HEK293T (cell line): ENCODE data around the gene SSH2.

Experiments
- CTCF ChIA-PET: fragments of 350-600 bp; formaldehyde crosslinking; extraction: SDS; loops from one replicate; lab custom pipeline; 2021; ENCODE audit warnings: antibody characterized with exemption, inconsistent platforms; lab: Yijun Ruan, JAX
- POLR2A ChIA-PET: fragments of 350-600 bp; formaldehyde crosslinking; extraction: SDS; loops from one replicate; lab custom pipeline; 2020; ENCODE audit warnings: antibody characterized with exemption, inconsistent platforms; lab: Yijun Ruan, JAX
- DNase-seq: peaks from one replicate; pipeline ENCODE4 v3.0.0; 2012; ENCODE audit warnings: mixed read lengths; ENCODE audit errors: extremely low spot score
- ARNT ChIP-seq: fragments of 450-650 bp; IDR thresholded peaks from 2 replicates; pipeline ENCODE4 v1.6.1; 2017; ENCODE audit warnings: mild to moderate bottlenecking
- BHLHE40 ChIP-seq: fragments of 450-650 bp; IDR thresholded peaks from 2 replicates; pipeline ENCODE4 v1.6.1; 2016; ENCODE audit warnings: mild to moderate bottlenecking, moderate library complexity, borderline replicate concordance
- CTBP1 ChIP-seq: fragments of 450-650 bp; IDR thresholded peaks from 2 replicates; pipeline ENCODE4 v1.6.1; 2016; ENCODE audit warnings: borderline replicate concordance
- ELF4 ChIP-seq: fragments of 450-650 bp; IDR thresholded peaks from 2 replicates; pipeline ENCODE4 v1.6.1; 2017; ENCODE audit warnings: antibody characterized with exemption
- FOXA1 ChIP-seq: fragments of 450-650 bp; IDR thresholded peaks from 2 replicates; pipeline ENCODE4 v1.6.1; 2016; ENCODE audit warnings: mild to moderate bottlenecking
- FOXK2 ChIP-seq: fragments of 450-650 bp; IDR thresholded peaks from 2 replicates; pipeline ENCODE4 v1.6.1; 2016; ENCODE audit warnings: mild to moderate bottlenecking
- FOXM1 ChIP-seq: fragments of 450-650 bp; IDR thresholded peaks from 2 replicates; pipeline ENCODE4 v1.6.1; 2017; ENCODE audit warnings: mild to moderate bottlenecking, borderline replicate concordance
- HDGF ChIP-seq: fragments of 450-650 bp; IDR thresholded peaks from 2 replicates; pipeline ENCODE4 v1.6.1; 2017; ENCODE audit warnings: antibody characterized with exemption, borderline replicate concordance
- L3MBTL2 ChIP-seq: fragments of 450-650 bp; conservative IDR thresholded peaks from 2 replicates; pipeline ENCODE4 v1.6.1; 2016; ENCODE audit warnings: mild to moderate bottlenecking
- LEF1 ChIP-seq: fragments of 450-650 bp; IDR thresholded peaks from 2 replicates; pipeline ENCODE4 v1.6.1; 2017; ENCODE audit warnings: mild to moderate bottlenecking, borderline replicate concordance
- NFRKB ChIP-seq: fragments of 450-650 bp; IDR thresholded peaks from 2 replicates; pipeline ENCODE4 v1.6.1; 2016; ENCODE audit warnings: mild to moderate bottlenecking, moderate library complexity
- PKNOX1 ChIP-seq: fragments of 450-650 bp; IDR thresholded peaks from 2 replicates; pipeline ENCODE4 v1.6.1; 2016
- SP1 ChIP-seq: fragments of 450-650 bp; IDR thresholded peaks from 2 replicates; pipeline ENCODE4 v1.6.1; 2017
- SUZ12 ChIP-seq: fragments of 450-650 bp; IDR thresholded peaks from 2 replicates; pipeline ENCODE4 v1.6.1; 2016; ENCODE audit warnings: mild to moderate bottlenecking
- TARDBP ChIP-seq: fragments of 450-650 bp; IDR thresholded peaks from 2 replicates; pipeline ENCODE4 v1.6.1; 2016
- ZNF384 ChIP-seq: fragments of 450-650 bp; IDR thresholded peaks from 2 replicates; pipeline ENCODE4 v1.6.1; 2016

SSH2 gene

DNA sequence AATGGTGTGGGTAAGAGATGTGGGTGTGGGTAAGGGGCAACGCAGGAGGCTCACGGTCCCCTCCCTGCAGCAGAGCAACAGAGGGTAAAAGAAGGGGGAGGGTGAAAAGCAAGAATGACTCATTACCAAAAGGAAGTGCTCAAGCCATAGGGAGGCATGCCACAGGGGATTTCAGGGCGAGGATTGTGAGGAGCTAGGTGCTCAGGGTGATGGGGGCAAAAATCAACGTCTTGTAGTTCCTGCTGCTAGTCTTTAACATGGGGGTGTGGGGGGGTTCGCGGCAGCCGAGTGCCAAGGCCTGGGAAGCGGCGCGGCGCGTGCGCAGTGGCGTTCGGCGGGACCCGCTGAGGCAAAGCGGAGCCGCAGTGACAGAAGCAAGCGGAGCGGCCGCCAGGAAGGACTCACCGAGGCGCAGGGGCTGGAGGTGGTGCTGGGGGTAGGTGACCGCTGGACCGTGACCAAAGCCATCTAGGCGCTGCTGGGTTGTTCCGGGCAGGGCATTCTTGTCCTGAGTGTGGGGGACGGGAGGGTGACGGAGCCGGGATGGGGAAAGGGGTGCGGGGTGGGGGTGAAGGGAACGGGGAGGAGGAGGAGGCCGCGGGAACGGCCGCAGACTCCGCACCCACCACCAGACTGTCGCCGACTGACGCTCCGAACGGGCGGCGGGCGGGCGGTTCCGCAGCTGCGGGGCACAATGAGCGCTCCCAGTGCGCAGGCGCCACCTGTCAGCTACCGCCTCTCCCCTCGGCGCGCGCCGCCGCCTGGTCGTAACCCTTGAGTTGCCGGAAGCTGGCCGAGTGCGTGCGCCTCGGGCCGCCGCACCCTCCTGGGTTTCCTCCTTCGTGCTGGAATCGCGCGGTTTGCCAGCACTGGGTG, at the start of gene SSH2:
SSH2 (minus strand) TSS at position 696 of the 876 bp plus-strand sequence; CDS start at position 468, 228 bp downstream.
- CTCF ChIA-PET, result interaction anchor here (0.6 to 2.7 kb wide), 11 partner anchors 18 to 290 kb away, joined by 3 to 56 read pairs (median 6); no protein-coding TSS in a partner anchor
- DNase-seq, result peak; percentile 72
- TF ChIP-seq ZNF384, result 0 out of 2 replicates have a peak, but pooled peaks have one; percentile 36
- TF ChIP-seq PKNOX1, result peak; percentile 72
- TF ChIP-seq SUZ12, result no peak
- peak; percentile 33; the same call in 1 of the 2 replicates for TF ChIP-seq CTBP1
- TF ChIP-seq FOXM1, result peak; percentile 46; the same call in 1 of the 2 replicates
- 0 out of 2 replicates have a peak, but pooled peaks have one; percentile 48 for TF ChIP-seq L3MBTL2
- POLR2A ChIA-PET, result interaction anchor here (0.9 to 2.6 kb wide), 20 partner anchors 10 to 339 kb away, joined by 3 to 23 read pairs (median 4); no protein-coding TSS in a partner anchor

GRCh38 chr17:29977836-29978235, 47.8 kb upstream of the SSH2 start:
- ChIA-PET POLR2A (no interaction called here), CTCF (no interaction called here)
- TF ChIP-seq FOXA1 (no peak), LEF1 (no peak), BHLHE40 (no peak), SUZ12 (no peak), L3MBTL2 (no peak), NFRKB (no peak), SP1 (no peak)
- DNase-seq, result no peak

GRCh38 chr17:29973005-29973404, 43.0 kb upstream of the SSH2 start:
- TF ChIP-seq HDGF (no peak), SP1 (no peak), L3MBTL2 (no peak), BHLHE40 (no peak), SUZ12 (no peak), FOXM1 (no peak), NFRKB (no peak), CTBP1 (no peak), ZNF384 (no peak), ARNT (no peak), LEF1 (no peak)
- CTCF ChIA-PET, result no interaction called here
- POLR2A ChIA-PET, result no interaction called here
- DNase-seq, result no peak

- ChIA-PET CTCF (no interaction called here), POLR2A (no interaction called here)
- TF ChIP-seq ARNT, result no peak
- no peak for TF ChIP-seq L3MBTL2
- TF ChIP-seq CTBP1, result no peak
- TF ChIP-seq ELF4, result no peak
- TF ChIP-seq LEF1, result no peak
- TF ChIP-seq BHLHE40, result no peak
- no peak for TF ChIP-seq ZNF384
- TF ChIP-seq FOXK2, result no peak
- TF ChIP-seq TARDBP, result no peak
- TF ChIP-seq FOXA1, result no peak
- no peak for TF ChIP-seq FOXM1
- no peak for TF ChIP-seq SUZ12
- no peak for TF ChIP-seq NFRKB
- no peak for DNase-seq
These were observed 42.2 kb upstream of the SSH2 start for GRCh38 chr17:29972277-29972676.

DNA sequence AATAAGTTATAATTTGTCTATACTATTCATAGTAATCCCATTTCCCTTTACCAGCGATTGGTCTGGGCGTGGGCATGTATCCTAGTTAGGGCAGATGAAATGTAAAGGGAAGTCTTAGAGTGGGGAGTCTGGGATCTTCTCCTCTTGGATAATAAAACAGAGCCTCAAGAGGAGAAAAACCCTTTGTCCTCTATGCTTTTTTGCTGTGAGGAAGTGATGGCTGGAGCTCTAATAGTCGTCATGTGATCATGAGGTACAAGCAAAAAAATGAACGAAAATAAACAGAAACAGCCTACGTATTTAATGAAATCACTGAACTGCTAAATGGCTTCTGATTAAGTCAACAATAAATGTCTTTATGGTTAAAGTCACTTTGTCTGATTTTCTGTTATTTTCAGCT, 38.2 kb upstream of the SSH2 start:
- ChIA-PET POLR2A (no interaction called here), CTCF (no interaction called here)
- DNase-seq, result no peak
- TF ChIP-seq SUZ12, result no peak
- no peak for TF ChIP-seq ZNF384
- no peak for TF ChIP-seq ARNT
- no peak for TF ChIP-seq CTBP1
- no peak for TF ChIP-seq FOXK2
- no peak for TF ChIP-seq NFRKB
- TF ChIP-seq HDGF, result no peak
- no peak for TF ChIP-seq ELF4
- TF ChIP-seq BHLHE40, result no peak
- no peak for TF ChIP-seq LEF1
- TF ChIP-seq PKNOX1, result no peak
- no peak for TF ChIP-seq FOXM1
- TF ChIP-seq FOXA1, result no peak
- no peak for TF ChIP-seq L3MBTL2
- no peak for TF ChIP-seq TARDBP
- no peak for TF ChIP-seq SP1

DNA sequence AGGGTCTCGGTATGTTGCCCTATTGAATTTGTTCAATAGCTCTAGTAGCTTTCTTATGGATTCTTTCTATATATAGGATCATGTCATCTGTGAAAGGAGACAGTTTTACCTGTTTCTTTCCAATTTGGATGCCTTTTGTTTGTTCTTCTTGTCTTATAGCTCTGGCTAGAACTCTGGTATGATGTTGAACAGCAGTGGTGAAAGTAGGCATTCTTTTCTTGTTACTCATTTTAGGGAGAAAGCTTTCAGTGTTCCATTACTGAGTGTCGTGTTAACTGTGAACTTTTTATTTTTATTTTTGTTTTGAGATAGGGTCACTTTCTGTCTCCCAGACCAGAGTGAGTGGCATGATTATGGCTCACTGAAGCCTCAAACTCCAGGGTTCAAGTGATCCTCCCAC, 32.6 kb upstream of the SSH2 start:
- ChIA-PET POLR2A (no interaction called here), CTCF (no interaction called here)
- TF ChIP-seq SP1 (no peak), L3MBTL2 (no peak), BHLHE40 (no peak), SUZ12 (no peak), FOXK2 (no peak), LEF1 (no peak), ARNT (no peak), HDGF (no peak), TARDBP (no peak), PKNOX1 (no peak)
- DNase-seq, result no peak
